Thoracic aorta (tissue), 2 donors: ENCODE results near the gene TC2N. TPM values are rescaled to one million over a fixed set of nuclear protein-coding genes. Genes with fewer than 3 reads are reported as not detected.

Experiments used
- ATAC-seq: fragments of 150-250 bp; one replicate; pipeline ENCODE4 v1.8.0; 2017; ENCODE audit warnings: low read depth; ENCODE audit not compliant: insufficient number of reproducible peaks, low FRiP score
- DNase-seq: peaks from one replicate; pipeline ENCODE4 v3.0.0-alpha.2; 2020; ENCODE audit warnings: low spot score
- H3K27ac ChIP-seq, 2 donors: fragments of 200-600 bp; sonication (generic); 1 replicate in 1 of 2; 2 replicates in 1 of 2; pipeline ENCODE4 v1.5.1; 2016; ENCODE audit warnings: mild to moderate bottlenecking in 2 of 2, moderate library complexity in 2 of 2
- H3K27me3 ChIP-seq: fragments of 200-600 bp; sonication (generic); replicated peaks from 2 replicates; pipeline ENCODE4 v1.6.0; 2016; ENCODE audit warnings: mild to moderate bottlenecking; ENCODE audit not compliant: insufficient read depth
- H3K36me3 ChIP-seq: fragments of 200-600 bp; sonication (generic); one replicate; pipeline ENCODE4 v1.5.1; 2016
- H3K4me1 ChIP-seq, 2 donors: fragments of 200-600 bp; sonication (generic); 1 replicate in 1 of 2; 2 replicates in 1 of 2; pipeline versions ENCODE4 v1.5.1 to v1.6.0; 2016; ENCODE audit warnings: low read depth in 2 of 2, mild to moderate bottlenecking in 1 of 2; ENCODE audit not compliant: control insufficient read depth in 1 of 2
- H3K4me3 ChIP-seq: fragments of 200-600 bp; sonication (generic); 2 replicates; pipeline ENCODE4 v1.5.1; 2016; ENCODE audit warnings: mild to moderate bottlenecking
- H3K9me3 ChIP-seq: fragments of 200-600 bp; sonication (generic); 2 replicates; pipeline ENCODE4 v1.5.1; 2016
- total RNA-seq, 2 donors: library from RNA; depleted of rRNA; stranded (reverse); fragments of >200 nt; gene quantifications; one replicate each; pipeline versions ENCODE4 v1.1.0 to v1.2.3, GENCODE V29; 2016
- TF ChIP-seq, protein P1 (sequence below): fragments of 200-600 bp; sonication (generic); IDR thresholded peaks from one replicate; pipeline ENCODE4 v1.5.1; 2019; ENCODE audit warnings: antibody characterized with exemption

The TC2N gene
- total RNA-seq, 2 donors from 2014 or later: 146 to 172 TPM

DNA sequence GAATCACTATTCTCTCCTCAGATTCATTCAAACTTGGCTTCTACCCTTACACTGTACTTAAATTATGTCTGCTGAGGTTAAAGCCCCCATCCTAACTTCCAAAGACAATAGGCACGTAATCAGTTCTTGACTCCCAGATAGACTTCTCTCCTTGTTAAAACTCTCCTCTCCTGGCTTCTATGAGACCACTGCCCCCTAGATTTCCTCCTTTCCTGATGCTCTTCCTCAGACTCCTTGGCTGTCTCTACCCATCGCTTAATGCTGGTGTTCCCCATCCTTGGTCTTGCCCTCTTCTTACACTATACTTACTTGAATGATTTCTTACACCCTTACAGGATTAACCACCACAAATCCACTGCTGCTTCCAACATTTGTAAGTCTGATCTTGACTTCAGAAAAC lies 32.8 kb downstream of the TC2N start:
- no peak for ATAC-seq
- no peak for DNase-seq
- Histone ChIP-seq H3K4me1 (peaks cover 18 to 48% of the 10 kb centered on the region in 2 donors), H3K27ac (peak overlapping the region; percentile 9 to 45), H3K4me3 (peak overlapping the region; percentile 92), H3K36me3 (no peaks in the 10 kb centered on the region), H3K9me3 (no peaks in the 10 kb centered on the region), H3K27me3 (no peaks in the 10 kb centered on the region)
- TF ChIP-seq, protein P1, sequence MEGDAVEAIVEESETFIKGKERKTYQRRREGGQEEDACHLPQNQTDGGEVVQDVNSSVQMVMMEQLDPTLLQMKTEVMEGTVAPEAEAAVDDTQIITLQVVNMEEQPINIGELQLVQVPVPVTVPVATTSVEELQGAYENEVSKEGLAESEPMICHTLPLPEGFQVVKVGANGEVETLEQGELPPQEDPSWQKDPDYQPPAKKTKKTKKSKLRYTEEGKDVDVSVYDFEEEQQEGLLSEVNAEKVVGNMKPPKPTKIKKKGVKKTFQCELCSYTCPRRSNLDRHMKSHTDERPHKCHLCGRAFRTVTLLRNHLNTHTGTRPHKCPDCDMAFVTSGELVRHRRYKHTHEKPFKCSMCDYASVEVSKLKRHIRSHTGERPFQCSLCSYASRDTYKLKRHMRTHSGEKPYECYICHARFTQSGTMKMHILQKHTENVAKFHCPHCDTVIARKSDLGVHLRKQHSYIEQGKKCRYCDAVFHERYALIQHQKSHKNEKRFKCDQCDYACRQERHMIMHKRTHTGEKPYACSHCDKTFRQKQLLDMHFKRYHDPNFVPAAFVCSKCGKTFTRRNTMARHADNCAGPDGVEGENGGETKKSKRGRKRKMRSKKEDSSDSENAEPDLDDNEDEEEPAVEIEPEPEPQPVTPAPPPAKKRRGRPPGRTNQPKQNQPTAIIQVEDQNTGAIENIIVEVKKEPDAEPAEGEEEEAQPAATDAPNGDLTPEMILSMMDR: no peak

- H3K36me3 ChIP-seq: no peaks in the 10 kb centered on the region
- no peaks in the 10 kb centered on the region for H3K9me3 ChIP-seq
- peak overlapping the region; percentile 39 to 51 for H3K27ac ChIP-seq
- H3K4me1 ChIP-seq: peaks cover 21 to 35% of the 10 kb centered on the region in 2 donors
- H3K27me3 ChIP-seq: no peaks in the 10 kb centered on the region
- ATAC-seq (no peak), DNase-seq (no peak)
- H3K4me3 ChIP-seq: no peak overlapping the region
- TF ChIP-seq, protein P1: no peak
These were observed 36.0 kb downstream of the TC2N start for GRCh38 chr14:91831337-91831736.

- ATAC-seq (peak; percentile 45), DNase-seq (no peak)
- no peak overlapping the region for H3K4me3 ChIP-seq
- H3K4me1 ChIP-seq: peaks cover 21 to 35% of the 10 kb centered on the region in 2 donors
- no peaks in the 10 kb centered on the region for H3K9me3 ChIP-seq
- TF ChIP-seq, protein P1: no peak
- peak overlapping the region; percentile 39 to 51 for H3K27ac ChIP-seq
- no peaks in the 10 kb centered on the region for H3K27me3 ChIP-seq
- no peaks in the 10 kb centered on the region for H3K36me3 ChIP-seq
These were observed 36.6 kb downstream of the TC2N start for GRCh38 chr14:91830777-91831176.

- DNase-seq (no peak), ATAC-seq (no peak)
- H3K9me3 ChIP-seq: no peaks in the 10 kb centered on the region
- H3K27ac ChIP-seq: peak overlapping the region in 1 of 2 donors; percentile 51
- H3K4me3 ChIP-seq: no peak overlapping the region
- TF ChIP-seq, protein P1: no peak
- H3K36me3 ChIP-seq: no peaks in the 10 kb centered on the region
- no peaks in the 10 kb centered on the region for H3K27me3 ChIP-seq
- H3K4me1 ChIP-seq: peaks cover 21 to 40% of the 10 kb centered on the region in 2 donors
These were observed 37.8 kb downstream of the TC2N start for GRCh38 chr14:91829511-91829910.

DNA sequence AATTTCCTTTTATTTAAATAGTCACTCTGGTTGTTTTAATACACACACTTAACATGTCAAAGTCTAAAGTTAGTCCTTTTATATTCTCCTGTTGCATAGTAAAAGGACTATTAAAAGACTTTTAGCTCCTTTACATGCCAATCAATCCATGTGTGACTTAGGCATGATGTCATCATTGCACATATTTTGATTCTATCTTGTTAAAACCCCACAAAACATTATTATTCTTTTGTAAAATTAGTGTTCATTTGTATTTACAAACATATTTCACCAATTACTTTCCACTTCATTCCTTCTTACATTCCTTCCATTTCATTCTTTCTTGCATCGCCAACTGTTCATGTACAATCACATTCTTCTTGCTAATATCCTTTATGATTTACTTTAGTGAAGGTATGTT lies 39.6 kb downstream of the TC2N start:
- DNase-seq (no peak), ATAC-seq (no peak)
- Histone ChIP-seq H3K27ac (peak overlapping the region in 1 of 2 donors; percentile 31), H3K36me3 (no peaks in the 10 kb centered on the region), H3K9me3 (no peaks in the 10 kb centered on the region), H3K4me3 (no peak overlapping the region), H3K27me3 (no peaks in the 10 kb centered on the region), H3K4me1 (peaks cover 31 to 49% of the 10 kb centered on the region in 2 donors)
- TF ChIP-seq, protein P1: no peak
